Activated naive CD4-positive, alpha-beta T cell treated with anti-CD3 and anti-CD28 coated beads for 36 hours (primary cell): ENCODE measurements around the gene PRSS12. TPM values are rescaled to one million over a fixed set of nuclear protein-coding genes. Genes with fewer than 3 reads are reported as not detected.
A peak's percentile ranks its signal among the peaks of the same experiment; 100 is the strongest.

Experiments
- CTCF ChIA-PET: fragments of 350-600 bp; sonication (Branson Sonifier 250); formaldehyde crosslinking; loops from one replicate; lab custom pipeline; 2021; ENCODE audit warnings: antibody characterized with exemption; lab: Charles Lee
- DNase-seq: peaks from one replicate; pipeline ENCODE4 v3.0.0-alpha.2; 2020
- H3K27ac Mint-ChIP-seq: one replicate; pipeline ENCODE4 v1.8.0; 2021; ENCODE audit warnings: mild to moderate bottlenecking, mixed read lengths
- H3K27me3 Mint-ChIP-seq: one replicate; pipeline ENCODE4 v1.8.0; 2021; ENCODE audit warnings: low read depth, mixed read lengths
- H3K36me3 Mint-ChIP-seq: one replicate; pipeline ENCODE4 v1.8.0; 2021; ENCODE audit warnings: low read depth, mixed read lengths
- H3K4me1 Mint-ChIP-seq: one replicate; pipeline ENCODE4 v1.8.0; 2021; ENCODE audit warnings: low read depth, mixed read lengths
- H3K4me3 Mint-ChIP-seq: one replicate; pipeline ENCODE4 v1.8.0; 2021; ENCODE audit warnings: mild to moderate bottlenecking, moderate library complexity, mixed read lengths
- H3K9me3 Mint-ChIP-seq: one replicate; pipeline ENCODE4 v1.8.0; 2021; ENCODE audit warnings: mixed read lengths
- intact Hi-C: fragments of 100-400 bp; cut with micrococcal nuclease; formaldehyde crosslinking; loops from one replicate; pipeline ENCODE4 v1.15.1; 2023
- total RNA-seq, 2 experiments: library from RNA; stranded (reverse); gene quantifications; one replicate each; pipeline ENCODE4 v1.2.3, GENCODE V29; 2021

Gene PRSS12
- total RNA-seq, 2 experiments from 2014 or later, result not detected

- CTCF ChIA-PET, result interaction anchor here (0.6 to 3.2 kb wide), 10 partner anchors 9 to 1276 kb away, joined by 3 to 11 read pairs (median 4); no protein-coding TSS in a partner anchor
- H3K36me3 Mint-ChIP-seq, result no peaks in the 10 kb centered on the region
- no peak for DNase-seq
- peak overlapping the region; percentile 42 for H3K4me3 Mint-ChIP-seq
- peaks cover 75% of the 10 kb centered on the region for H3K27me3 Mint-ChIP-seq
- intact Hi-C loops, result loop anchor here (1.0 to 5.0 kb wide), 2 partner anchors 72 to 334 kb away; partner anchors contain the start of gene METTL14
- no peaks in the 10 kb centered on the region for H3K9me3 Mint-ChIP-seq
- H3K4me1 Mint-ChIP-seq, result peaks cover 14% of the 10 kb centered on the region
- H3K27ac Mint-ChIP-seq, result no peak overlapping the region
Observed at GRCh38 chr4:118353534-118354030, 779 bp upstream of the PRSS12 start.

- Mint-ChIP-seq H3K27me3 (peaks cover 70% of the 10 kb centered on the region), H3K9me3 (no peaks in the 10 kb centered on the region), H3K4me3 (peak overlapping the region; percentile 56), H3K27ac (no peak overlapping the region), H3K4me1 (peaks cover 14% of the 10 kb centered on the region), H3K36me3 (no peaks in the 10 kb centered on the region)
- CTCF ChIA-PET, result interaction anchor here (0.6 to 3.2 kb wide), 9 partner anchors 8 to 536 kb away, joined by 3 to 11 read pairs (median 4); no protein-coding TSS in a partner anchor
- DNase-seq, result peak; percentile 5
- intact Hi-C loops, result loop anchor here (5.0 kb wide), 1 partner anchor 335 kb away; the partner anchor contains the start of gene METTL14
Observed at GRCh38 chr4:118351851-118352827, 664 bp downstream of the PRSS12 start.

GRCh38 chr4:118350961-118351360, 1.8 kb downstream of the PRSS12 start:
- Mint-ChIP-seq H3K27ac (no peak overlapping the region), H3K9me3 (no peaks in the 10 kb centered on the region), H3K36me3 (no peaks in the 10 kb centered on the region), H3K4me3 (no peak overlapping the region), H3K27me3 (peaks cover 65% of the 10 kb centered on the region), H3K4me1 (peaks cover 14% of the 10 kb centered on the region)
- no peak for DNase-seq
- intact Hi-C loops, result loop anchor here (5.0 kb wide), 1 partner anchor 336 kb away; the partner anchor contains the start of gene METTL14
- CTCF ChIA-PET, result interaction anchor here (1.1 to 3.2 kb wide), 2 partner anchors 8 to 9 kb away, joined by 4 to 11 read pairs; no protein-coding TSS in a partner anchor

GRCh38 chr4:118348886-118349285, 3.9 kb downstream of the PRSS12 start:
- CTCF ChIA-PET, result no interaction called here
- intact Hi-C loops, result no loop called here
- Mint-ChIP-seq H3K36me3 (no peaks in the 10 kb centered on the region), H3K27me3 (peaks cover 49% of the 10 kb centered on the region), H3K27ac (no peak overlapping the region), H3K4me1 (peaks cover 14% of the 10 kb centered on the region), H3K4me3 (no peak overlapping the region), H3K9me3 (no peaks in the 10 kb centered on the region)
- no peak for DNase-seq

- CTCF ChIA-PET, result no interaction called here
- Mint-ChIP-seq H3K27me3 (peaks cover 38% of the 10 kb centered on the region), H3K27ac (no peak overlapping the region), H3K4me1 (peaks cover 2% of the 10 kb centered on the region), H3K9me3 (no peaks in the 10 kb centered on the region), H3K4me3 (no peak overlapping the region), H3K36me3 (no peaks in the 10 kb centered on the region)
- intact Hi-C loops, result no loop called here
- no peak for DNase-seq
Observed at GRCh38 chr4:118346495-118346894, 6.3 kb downstream of the PRSS12 start.

GRCh38 chr4:118345813-118346212, 7.0 kb downstream of the PRSS12 start:
- Mint-ChIP-seq H3K36me3 (no peaks in the 10 kb centered on the region), H3K4me3 (no peak overlapping the region), H3K27me3 (peaks cover 33% of the 10 kb centered on the region), H3K27ac (no peak overlapping the region), H3K9me3 (no peaks in the 10 kb centered on the region), H3K4me1 (no peaks in the 10 kb centered on the region)
- DNase-seq, result no peak
- intact Hi-C loops, result no loop called here
- CTCF ChIA-PET, result no interaction called here

- no peak for DNase-seq
- no peaks in the 10 kb centered on the region for H3K36me3 Mint-ChIP-seq
- CTCF ChIA-PET, result no interaction called here
- peaks cover 27% of the 10 kb centered on the region for H3K27me3 Mint-ChIP-seq
- intact Hi-C loops, result no loop called here
- H3K4me3 Mint-ChIP-seq, result no peak overlapping the region
- H3K4me1 Mint-ChIP-seq, result no peaks in the 10 kb centered on the region
- H3K27ac Mint-ChIP-seq, result no peak overlapping the region
- H3K9me3 Mint-ChIP-seq, result no peaks in the 10 kb centered on the region
Observed at GRCh38 chr4:118344801-118345200, 8.0 kb downstream of the PRSS12 start.

GRCh38 chr4:118343501-118343900, 9.3 kb downstream of the PRSS12 start:
- no peak for DNase-seq
- Mint-ChIP-seq H3K9me3 (no peaks in the 10 kb centered on the region), H3K27ac (no peak overlapping the region), H3K4me1 (no peaks in the 10 kb centered on the region), H3K36me3 (no peaks in the 10 kb centered on the region), H3K4me3 (no peak overlapping the region), H3K27me3 (peaks cover 18% of the 10 kb centered on the region)
- intact Hi-C loops, result no loop called here
- CTCF ChIA-PET, result interaction anchor here (0.5 to 3.2 kb wide), 2 partner anchors 9 to 147 kb away, joined by 5 to 11 read pairs; partner anchors contain the start of gene PRSS12

GRCh38 chr4:118340109-118340508, 12.7 kb downstream of the PRSS12 start:
- no peak for DNase-seq
- CTCF ChIA-PET, result interaction anchor here (1.8 kb wide), 1 partner anchor 13 kb away, joined by 4 read pairs; the partner anchor contains the start of gene PRSS12
- H3K36me3 Mint-ChIP-seq, result no peaks in the 10 kb centered on the region
- H3K9me3 Mint-ChIP-seq, result no peaks in the 10 kb centered on the region
- intact Hi-C loops, result no loop called here
- H3K4me3 Mint-ChIP-seq, result no peak overlapping the region
- H3K27me3 Mint-ChIP-seq, result peaks cover 6% of the 10 kb centered on the region
- no peaks in the 10 kb centered on the region for H3K4me1 Mint-ChIP-seq
- H3K27ac Mint-ChIP-seq, result no peak overlapping the region

- DNase-seq, result no peak
- Mint-ChIP-seq H3K9me3 (no peaks in the 10 kb centered on the region), H3K27ac (no peak overlapping the region), H3K27me3 (peaks cover 6% of the 10 kb centered on the region), H3K4me3 (no peak overlapping the region), H3K4me1 (no peaks in the 10 kb centered on the region), H3K36me3 (no peaks in the 10 kb centered on the region)
- intact Hi-C loops, result no loop called here
- CTCF ChIA-PET, result interaction anchor here (1.8 kb wide), 1 partner anchor 14 kb away, joined by 4 read pairs; the partner anchor contains the start of gene PRSS12
Observed at GRCh38 chr4:118338981-118339765, 13.6 kb downstream of the PRSS12 start.

GRCh38 chr4:118338518-118338917, 14.3 kb downstream of the PRSS12 start:
- Mint-ChIP-seq H3K27ac (no peak overlapping the region), H3K4me3 (no peak overlapping the region), H3K27me3 (peaks cover 6% of the 10 kb centered on the region), H3K4me1 (no peaks in the 10 kb centered on the region), H3K9me3 (no peaks in the 10 kb centered on the region), H3K36me3 (no peaks in the 10 kb centered on the region)
- no peak for DNase-seq
- CTCF ChIA-PET, result interaction anchor here (1.1 kb wide), 1 partner anchor 15 kb away, joined by 5 read pairs; the partner anchor contains the start of gene PRSS12
- intact Hi-C loops, result no loop called here
